ENCODE measurements around the gene TNS3. TPM values are rescaled to one million over a fixed set of nuclear protein-coding genes. Genes with fewer than 3 reads are reported as not detected.
"Not testable (repeated sequence)": the region's sequence is repeated elsewhere in the genome, so short reads cannot be mapped to it uniquely, and the experiment has no call there.

Gene TNS3
- total RNA-seq, 1 donor from 2014 or later, result 92.9 TPM

GRCh38 chr7:47543714-47544113 is 38.2 kb downstream of the TNS3 start:
- no peaks in the 10 kb centered on the region for H3K9me3 ChIP-seq (ENCODE audit: insufficient read depth, low read depth, low read length)

GRCh38 chr7:47543056-47543455 is 38.9 kb downstream of the TNS3 start:
- H2AFZ ChIP-seq (ENCODE audit: low read depth, low read length), result no peak overlapping the region
- H3K9me3 Mint-ChIP-seq (ENCODE audit: unreplicated experiment), result peaks cover 2% of the 10 kb centered on the region
- DNase-seq (ENCODE audit: low read depth), result no peak
- peaks cover 28% of the 10 kb centered on the region for H3K4me1 Mint-ChIP-seq (ENCODE audit: low read depth, unreplicated experiment)
- no peak overlapping the region for H3K27ac Mint-ChIP-seq (ENCODE audit: unreplicated experiment)
- no peaks in the 10 kb centered on the region for H3K36me3 ChIP-seq (ENCODE audit: insufficient read depth, low read length)
- peaks cover 50% of the 10 kb centered on the region for H3K79me2 ChIP-seq (ENCODE audit: insufficient read depth, low read length)
- H3K9me3 ChIP-seq (ENCODE audit: insufficient read depth, low read depth, low read length), result no peaks in the 10 kb centered on the region
- no peak for FAIRE-seq
- no peaks in the 10 kb centered on the region for H3K27me3 Mint-ChIP-seq (ENCODE audit: low read depth, unreplicated experiment)
- no peak overlapping the region for H3K9ac ChIP-seq (ENCODE audit: low read length)
- H3K27me3 ChIP-seq (ENCODE audit: insufficient read depth, low read length), result no peaks in the 10 kb centered on the region
- peaks cover 22% of the 10 kb centered on the region for H3K36me3 Mint-ChIP-seq (ENCODE audit: low read depth, unreplicated experiment)
- H3K4me3 Mint-ChIP-seq (ENCODE audit: unreplicated experiment), result no peak overlapping the region
- TF ChIP-seq EZH2 (IDR thresholded peaks at IDR 0.05; ENCODE audit: insufficient read depth, low read length) (no peak), CTCF (IDR thresholded peaks at IDR 0.05; ENCODE audit: insufficient read depth, low read depth, low read length) (no peak)
- H4K20me1 ChIP-seq (ENCODE audit: insufficient read depth, low read length), result peaks cover 44% of the 10 kb centered on the region
- no peak overlapping the region for H3K4me3 ChIP-seq (ENCODE audit: insufficient read depth, low read depth, low read length)
- H3K4me2 ChIP-seq (ENCODE audit: low read length), result no peak overlapping the region
- no peak overlapping the region for H3K27ac ChIP-seq (ENCODE audit: low read depth, low read length)
- H3K4me1 ChIP-seq (ENCODE audit: insufficient read depth, low read length), result peaks cover 20% of the 10 kb centered on the region

More at GRCh38 chr7:47543714-47544113, 38.2 kb downstream of the TNS3 start:
- Mint-ChIP-seq H3K4me1 (ENCODE audit: low read depth, unreplicated experiment) (peaks cover 23% of the 10 kb centered on the region), H3K27me3 (ENCODE audit: low read depth, unreplicated experiment) (no peaks in the 10 kb centered on the region), H3K36me3 (ENCODE audit: low read depth, unreplicated experiment) (peaks cover 28% of the 10 kb centered on the region), H3K9me3 (ENCODE audit: unreplicated experiment) (peaks cover 4% of the 10 kb centered on the region), H3K4me3 (ENCODE audit: unreplicated experiment) (no peak overlapping the region), H3K27ac (ENCODE audit: unreplicated experiment) (no peak overlapping the region)
- Histone ChIP-seq H3K27me3 (ENCODE audit: insufficient read depth, low read length) (no peaks in the 10 kb centered on the region), H3K27ac (ENCODE audit: low read depth, low read length) (no peak overlapping the region), H3K79me2 (ENCODE audit: insufficient read depth, low read length) (peaks cover 50% of the 10 kb centered on the region), H3K36me3 (ENCODE audit: insufficient read depth, low read length) (no peaks in the 10 kb centered on the region), H4K20me1 (ENCODE audit: insufficient read depth, low read length) (peaks cover 47% of the 10 kb centered on the region), H3K9ac (ENCODE audit: low read length) (no peak overlapping the region), H2AFZ (ENCODE audit: low read depth, low read length) (no peak overlapping the region), H3K4me3 (ENCODE audit: insufficient read depth, low read depth, low read length) (no peak overlapping the region), H3K4me1 (ENCODE audit: insufficient read depth, low read length) (peaks cover 17% of the 10 kb centered on the region), H3K4me2 (ENCODE audit: low read length) (no peak overlapping the region)
- TF ChIP-seq EZH2 (IDR thresholded peaks at IDR 0.05; ENCODE audit: insufficient read depth, low read length), result no peak
- no peak for TF ChIP-seq CTCF (IDR thresholded peaks at IDR 0.05; ENCODE audit: insufficient read depth, low read depth, low read length)
- FAIRE-seq (no peak), DNase-seq (ENCODE audit: low read depth) (no peak)

GRCh38 chr7:47542051-47542450 is 39.9 kb downstream of the TNS3 start:
- Histone ChIP-seq H3K27me3 (ENCODE audit: insufficient read depth, low read length) (no peaks in the 10 kb centered on the region), H4K20me1 (ENCODE audit: insufficient read depth, low read length) (peaks cover 37% of the 10 kb centered on the region), H3K4me1 (ENCODE audit: insufficient read depth, low read length) (peaks cover 27% of the 10 kb centered on the region), H3K27ac (ENCODE audit: low read depth, low read length) (no peak overlapping the region), H3K9ac (ENCODE audit: low read length) (no peak overlapping the region), H3K36me3 (ENCODE audit: insufficient read depth, low read length) (no peaks in the 10 kb centered on the region), H2AFZ (ENCODE audit: low read depth, low read length) (no peak overlapping the region), H3K4me3 (ENCODE audit: insufficient read depth, low read depth, low read length) (no peak overlapping the region), H3K4me2 (ENCODE audit: low read length) (no peak overlapping the region), H3K79me2 (ENCODE audit: insufficient read depth, low read length) (peaks cover 51% of the 10 kb centered on the region), H3K9me3 (ENCODE audit: insufficient read depth, low read depth, low read length) (no peaks in the 10 kb centered on the region)
- H3K4me1 Mint-ChIP-seq (ENCODE audit: low read depth, unreplicated experiment), result peaks cover 32% of the 10 kb centered on the region
- peaks cover 2% of the 10 kb centered on the region for H3K9me3 Mint-ChIP-seq (ENCODE audit: unreplicated experiment)
- no peak for DNase-seq (ENCODE audit: low read depth)
- H3K27me3 Mint-ChIP-seq (ENCODE audit: low read depth, unreplicated experiment), result no peaks in the 10 kb centered on the region
- no peak for FAIRE-seq
- H3K4me3 Mint-ChIP-seq (ENCODE audit: unreplicated experiment), result no peak overlapping the region
- no peak for TF ChIP-seq EZH2 (IDR thresholded peaks at IDR 0.05; ENCODE audit: insufficient read depth, low read length)
- TF ChIP-seq CTCF (IDR thresholded peaks at IDR 0.05; ENCODE audit: insufficient read depth, low read depth, low read length), result no peak
- no peak overlapping the region for H3K27ac Mint-ChIP-seq (ENCODE audit: unreplicated experiment)
- H3K36me3 Mint-ChIP-seq (ENCODE audit: low read depth, unreplicated experiment), result peaks cover 19% of the 10 kb centered on the region

- H3K27ac ChIP-seq (ENCODE audit: low read depth, low read length); H2AFZ ChIP-seq (ENCODE audit: low read depth, low read length); H3K4me2 ChIP-seq (ENCODE audit: low read length); H3K27me3 Mint-ChIP-seq (ENCODE audit: low read depth, unreplicated experiment); H3K4me3 ChIP-seq (ENCODE audit: insufficient read depth, low read depth, low read length); H3K9me3 ChIP-seq (ENCODE audit: insufficient read depth, low read depth, low read length); H3K36me3 ChIP-seq (ENCODE audit: insufficient read depth, low read length); H3K4me3 Mint-ChIP-seq (ENCODE audit: unreplicated experiment); H3K27ac Mint-ChIP-seq (ENCODE audit: unreplicated experiment); FAIRE-seq; DNase-seq (ENCODE audit: low read depth); H3K9me3 Mint-ChIP-seq (ENCODE audit: unreplicated experiment); H3K9ac ChIP-seq (ENCODE audit: low read length); H3K27me3 ChIP-seq (ENCODE audit: insufficient read depth, low read length): not testable (repeated sequence)
- peaks cover 32% of the 10 kb centered on the region for H3K4me1 ChIP-seq (ENCODE audit: insufficient read depth, low read length)
- Mint-ChIP-seq H3K36me3 (ENCODE audit: low read depth, unreplicated experiment) (peaks cover 19% of the 10 kb centered on the region), H3K4me1 (ENCODE audit: low read depth, unreplicated experiment) (peaks cover 34% of the 10 kb centered on the region)
- peaks cover 34% of the 10 kb centered on the region for H4K20me1 ChIP-seq (ENCODE audit: insufficient read depth, low read length)
- peaks cover 51% of the 10 kb centered on the region for H3K79me2 ChIP-seq (ENCODE audit: insufficient read depth, low read length)
Measured at GRCh38 chr7:47541485-47541884, 40.4 kb downstream of the TNS3 start.
